ENCODE data around the gene STK17A.
"Not testable (repeated sequence)": the region's sequence is repeated elsewhere in the genome, so short reads cannot be mapped to it uniquely, and the experiment has no call there.

STK17A gene

DNA sequence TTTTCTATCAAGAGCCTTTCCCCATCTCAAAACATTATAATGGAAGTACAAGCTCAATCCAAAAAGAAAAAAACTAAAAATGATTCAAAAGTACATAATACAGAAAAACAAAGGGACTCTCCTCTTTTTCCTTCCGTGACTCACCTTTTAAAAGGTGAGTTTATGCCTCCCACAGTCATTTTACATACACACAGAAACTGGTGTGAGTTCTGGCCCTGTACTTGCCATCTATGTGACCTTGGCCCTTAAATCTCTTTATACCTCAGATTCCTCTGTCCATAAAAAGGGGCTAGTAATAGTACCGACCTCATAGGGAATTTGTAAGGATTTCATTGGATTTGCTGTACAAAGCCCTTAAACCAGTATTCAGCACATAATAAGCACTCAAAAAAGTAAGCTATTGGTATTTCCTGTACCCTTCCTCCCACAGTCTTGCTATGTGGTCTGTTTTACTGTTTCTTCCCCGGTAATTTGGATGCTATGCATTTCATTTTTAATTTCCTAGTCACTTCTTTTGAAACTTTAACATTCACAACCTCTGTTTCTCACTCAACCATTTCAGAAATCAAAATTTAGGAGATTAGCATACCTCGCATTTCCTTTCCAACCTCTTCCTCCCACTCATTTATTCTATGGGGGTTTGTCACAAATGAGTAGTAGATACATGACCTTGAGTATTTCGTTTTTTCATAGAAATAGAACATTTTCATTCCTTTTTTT lies 39.0 kb downstream of the STK17A start:
- in situ Hi-C loops (cut with HindIII; ENCODE audit: low sequenced_read_pairs) = no loop called here
- no peak overlapping the region for H3K4me3 ChIP-seq (ENCODE audit: low read depth, low read length)
- no peak for DNase-seq (ENCODE audit: low read depth, low spot score)
- TF ChIP-seq, protein P1, sequence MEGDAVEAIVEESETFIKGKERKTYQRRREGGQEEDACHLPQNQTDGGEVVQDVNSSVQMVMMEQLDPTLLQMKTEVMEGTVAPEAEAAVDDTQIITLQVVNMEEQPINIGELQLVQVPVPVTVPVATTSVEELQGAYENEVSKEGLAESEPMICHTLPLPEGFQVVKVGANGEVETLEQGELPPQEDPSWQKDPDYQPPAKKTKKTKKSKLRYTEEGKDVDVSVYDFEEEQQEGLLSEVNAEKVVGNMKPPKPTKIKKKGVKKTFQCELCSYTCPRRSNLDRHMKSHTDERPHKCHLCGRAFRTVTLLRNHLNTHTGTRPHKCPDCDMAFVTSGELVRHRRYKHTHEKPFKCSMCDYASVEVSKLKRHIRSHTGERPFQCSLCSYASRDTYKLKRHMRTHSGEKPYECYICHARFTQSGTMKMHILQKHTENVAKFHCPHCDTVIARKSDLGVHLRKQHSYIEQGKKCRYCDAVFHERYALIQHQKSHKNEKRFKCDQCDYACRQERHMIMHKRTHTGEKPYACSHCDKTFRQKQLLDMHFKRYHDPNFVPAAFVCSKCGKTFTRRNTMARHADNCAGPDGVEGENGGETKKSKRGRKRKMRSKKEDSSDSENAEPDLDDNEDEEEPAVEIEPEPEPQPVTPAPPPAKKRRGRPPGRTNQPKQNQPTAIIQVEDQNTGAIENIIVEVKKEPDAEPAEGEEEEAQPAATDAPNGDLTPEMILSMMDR (IDR thresholded peaks at IDR 0.05; ENCODE audit: low read depth, low read length) = no peak

DNA sequence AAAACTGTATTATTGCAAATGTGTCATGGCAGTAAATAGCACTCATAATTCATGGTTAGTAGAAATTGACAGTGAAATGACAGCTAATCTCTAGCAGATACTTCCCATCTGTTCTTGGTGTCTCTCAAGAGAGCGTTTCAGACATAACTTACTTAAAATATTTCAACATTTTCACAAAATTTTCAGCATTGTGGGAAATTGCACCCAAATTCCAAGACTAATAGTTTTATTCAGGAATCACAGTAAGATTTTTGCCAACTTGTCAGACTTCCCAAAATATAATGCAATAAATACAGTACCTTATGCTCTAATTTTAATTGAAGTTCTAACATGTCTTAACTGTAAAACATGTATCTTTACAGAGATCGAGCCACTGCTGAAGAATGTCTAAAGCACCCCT lies 41.2 kb downstream of the STK17A start:
- TF ChIP-seq, protein P1 (IDR thresholded peaks at IDR 0.05; ENCODE audit: low read depth, low read length) = no peak
- H3K4me3 ChIP-seq (ENCODE audit: low read depth, low read length) = no peak overlapping the region
- in situ Hi-C loops (cut with HindIII; ENCODE audit: low sequenced_read_pairs) = no loop called here
- no peak for DNase-seq (ENCODE audit: low read depth, low spot score)

DNA sequence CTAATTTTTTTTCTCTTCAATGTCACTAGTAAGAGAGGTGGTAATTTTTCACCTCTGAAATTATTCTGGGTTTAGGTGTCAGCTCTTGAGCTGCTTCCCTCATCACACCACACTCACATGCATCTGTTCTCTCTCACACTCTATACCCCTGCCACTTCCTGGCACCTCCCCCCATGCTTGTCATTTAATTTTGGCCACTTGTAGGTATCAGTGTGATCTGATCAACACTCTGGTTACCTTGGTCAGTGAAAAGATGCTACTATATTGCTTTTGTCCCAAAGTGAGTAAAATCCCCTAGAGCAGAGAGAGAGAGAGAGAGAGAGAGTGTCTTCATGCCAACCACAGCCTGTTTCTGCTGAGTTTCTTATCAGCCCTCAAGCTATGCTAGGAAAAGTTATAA lies 42.5 kb downstream of the STK17A start:
- no peak overlapping the region for H3K4me3 ChIP-seq (ENCODE audit: low read depth, low read length)
- in situ Hi-C loops (cut with HindIII; ENCODE audit: low sequenced_read_pairs) = no loop called here
- DNase-seq (ENCODE audit: low read depth, low spot score) = no peak
- TF ChIP-seq, protein P1 (IDR thresholded peaks at IDR 0.05; ENCODE audit: low read depth, low read length) = no peak

DNA sequence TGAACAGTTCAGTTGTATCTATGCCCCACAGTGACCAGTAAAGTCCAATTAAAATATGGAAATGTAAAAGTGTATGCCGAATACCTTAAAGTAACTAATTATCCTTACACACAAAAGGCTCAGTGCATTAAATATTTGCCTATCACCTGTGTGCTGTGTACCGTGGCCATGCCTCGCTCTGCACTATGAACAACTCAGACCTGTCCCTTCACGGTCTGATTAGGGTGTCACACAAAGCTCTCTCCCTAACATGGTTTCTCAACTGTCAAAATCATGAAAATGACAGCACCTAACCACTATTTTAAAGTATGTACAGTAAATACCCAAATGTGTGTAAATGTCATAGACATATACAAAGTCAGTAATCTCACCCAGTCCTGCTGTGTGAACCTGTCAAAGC lies 43.1 kb downstream of the STK17A start:
- in situ Hi-C loops (cut with HindIII; ENCODE audit: low sequenced_read_pairs) = no loop called here
- DNase-seq (ENCODE audit: low read depth, low spot score) = no peak
- TF ChIP-seq, protein P1 (IDR thresholded peaks at IDR 0.05; ENCODE audit: low read depth, low read length) = no peak

DNA sequence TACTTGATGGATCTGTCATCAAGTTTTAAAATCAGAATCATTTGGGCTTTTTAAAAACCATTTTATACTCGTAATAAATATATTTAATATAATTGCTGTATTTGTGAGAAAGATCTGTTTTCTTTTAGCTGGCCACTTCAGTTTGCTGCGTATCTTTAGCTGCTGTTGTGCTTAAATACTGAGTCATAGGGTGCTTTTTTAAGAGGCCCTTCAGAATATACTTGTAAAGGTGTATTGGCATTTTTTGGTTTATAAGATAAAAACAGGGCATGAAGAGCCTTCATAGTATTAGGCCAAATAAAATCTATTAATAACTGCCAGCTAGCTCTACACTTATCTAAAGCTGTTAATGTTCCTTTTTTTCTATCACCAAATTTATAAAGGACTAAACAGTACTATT lies 43.8 kb downstream of the STK17A start:
- DNase-seq (ENCODE audit: low read depth, low spot score) = no peak
- TF ChIP-seq, protein P1 (IDR thresholded peaks at IDR 0.05; ENCODE audit: low read depth, low read length) = no peak
- in situ Hi-C loops (cut with HindIII; ENCODE audit: low sequenced_read_pairs) = no loop called here
- H3K4me3 ChIP-seq (ENCODE audit: low read depth, low read length) = no peak overlapping the region

More for the DNA sequence above, 43.1 kb downstream of the STK17A start:
- H3K4me3 ChIP-seq (ENCODE audit: low read depth, low read length) = no peak overlapping the region

DNA sequence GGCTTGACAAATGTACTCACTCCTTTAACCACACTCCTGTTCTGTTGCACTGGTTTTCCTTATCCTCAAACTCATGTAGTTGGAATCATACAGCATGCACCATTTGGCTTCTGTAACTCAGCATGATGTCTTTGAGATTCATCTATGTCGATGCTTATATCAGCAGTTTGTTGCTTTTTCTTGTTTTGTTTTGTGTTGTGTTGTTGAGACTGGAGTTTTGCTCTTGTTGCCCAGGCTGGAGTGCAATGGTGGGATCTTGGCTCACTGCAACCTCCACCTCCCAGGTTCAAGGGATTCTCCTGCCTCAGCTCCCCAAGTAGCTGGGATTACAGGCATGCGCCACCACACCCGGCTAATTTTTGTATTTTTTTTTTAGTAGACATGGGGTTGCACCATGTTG lies 44.9 kb downstream of the STK17A start:
- in situ Hi-C loops (cut with HindIII; ENCODE audit: low sequenced_read_pairs); DNase-seq (ENCODE audit: low read depth, low spot score); H3K4me3 ChIP-seq (ENCODE audit: low read depth, low read length): not testable (repeated sequence)

DNA sequence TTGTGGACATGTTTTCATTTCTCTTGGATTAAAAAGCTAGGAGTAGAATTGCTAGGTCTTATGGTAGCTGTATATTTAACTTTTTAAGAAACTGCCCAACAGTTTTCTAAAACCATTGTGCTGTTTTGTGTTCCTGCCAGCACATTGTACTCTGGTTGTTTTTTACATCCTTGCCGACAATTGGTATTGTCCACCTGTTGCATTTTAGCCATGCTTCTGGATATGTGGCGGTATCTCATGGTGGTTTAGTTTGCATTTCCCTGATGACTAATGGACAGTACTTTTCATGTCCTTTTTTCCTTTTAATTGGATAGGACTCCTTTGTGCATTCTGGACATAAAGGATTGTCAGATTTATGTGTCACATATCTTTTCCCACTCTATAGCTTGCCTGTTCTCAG lies 45.5 kb downstream of the STK17A start:
- TF ChIP-seq, protein P1 (IDR thresholded peaks at IDR 0.05; ENCODE audit: low read depth, low read length) = no peak
- DNase-seq (ENCODE audit: low read depth, low spot score) = no peak
- no peak overlapping the region for H3K4me3 ChIP-seq (ENCODE audit: low read depth, low read length)
- in situ Hi-C loops (cut with HindIII; ENCODE audit: low sequenced_read_pairs) = no loop called here
